ENCODE measurements around the gene RCAN1.

- no peak for TF ChIP-seq POLR2AphosphoS5 (IDR thresholded peaks at IDR 0.05; ENCODE audit: low read depth, low read length)
- no peak for TF ChIP-seq TAF1 (IDR thresholded peaks at IDR 0.05; ENCODE audit: low read depth, low read length)
- TF ChIP-seq POLR2A (IDR thresholded peaks at IDR 0.05; ENCODE audit: low read depth, low read length): no peak
- no peak for TF ChIP-seq SPI1 (IDR thresholded peaks at IDR 0.05; ENCODE audit: low read depth, low read length)
- TF ChIP-seq PAX5 (IDR thresholded peaks at IDR 0.05; ENCODE audit: insufficient read depth, low read length, severe bottlenecking): no peak
- no peak for TF ChIP-seq POU2F2 (IDR thresholded peaks at IDR 0.05; ENCODE audit: low read depth, low read length)
These were observed 40.0 kb downstream of the RCAN1 start for GRCh38 chr21:34574601-34575529.

All from GM12891 (cell line).